Astrocyte (in vitro differentiated cells and primary cell): Measurements from ENCODE around the gene GTPBP3.

Source experiments
- CTCF ChIP-seq: IDR thresholded peaks from 2 replicates; pipeline ENCODE4 v1.5.1; 2011; ENCODE audit warnings: low read depth, mild to moderate bottlenecking, inconsistent platforms, low read length, moderate library complexity; ENCODE audit not compliant: insufficient read depth
- EZH2 ChIP-seq: IDR thresholded peaks from 2 replicates; pipeline ENCODE4 v1.6.1; 2012; ENCODE audit warnings: mild to moderate bottlenecking, low read length, inconsistent platforms; ENCODE audit not compliant: insufficient read depth

- TF ChIP-seq CTCF (peak; percentile 22), EZH2 (peak; percentile 51)
These were observed 53.5 kb downstream of the GTPBP3 start for GRCh38 chr19:17390665-17391370.
